Colon (tissue), 2 donors: Measurements from ENCODE around the gene YDJC.
"Not testable (repeated sequence)": the region's sequence is repeated elsewhere in the genome, so short reads cannot be mapped to it uniquely, and the experiment has no call there.

Source experiments
- FAIRE-seq: peaks from 2 replicates; lab custom pipeline; 2012; peaks lifted over from hg19 to GRCh38; lab: Jason Lieb, UNC
- donor health status: control.
- donor health status: control.

Gene YDJC

GRCh38 chr22:21629255-21630149 lies at the start of gene YDJC:
Gene YDJC (minus strand): TSS chr22:21630022. CDS start chr22:21630014, 8 bp downstream.
- no peak for FAIRE-seq

- FAIRE-seq, result no peak
Measured at GRCh38 chr22:21679383-21679782, 49.6 kb upstream of the YDJC start.

GRCh38 chr22:21678842-21679241 lies 49.0 kb upstream of the YDJC start:
- not testable (repeated sequence) for FAIRE-seq

- FAIRE-seq, result no peak
Measured at GRCh38 chr22:21677606-21678443, 48.0 kb upstream of the YDJC start.

- FAIRE-seq, result no peak
Measured at GRCh38 chr22:21674638-21675245, 44.9 kb upstream of the YDJC start.

GRCh38 chr22:21673534-21674321 lies 43.9 kb upstream of the YDJC start:
- no peak for FAIRE-seq

GRCh38 chr22:21672107-21672629 lies 42.3 kb upstream of the YDJC start:
- FAIRE-seq, result no peak

GRCh38 chr22:21669026-21669425 lies 39.2 kb upstream of the YDJC start:
- FAIRE-seq, result no peak

- FAIRE-seq, result no peak
Measured at GRCh38 chr22:21666786-21667185, 37.0 kb upstream of the YDJC start.

GRCh38 chr22:21665047-21665851 lies 35.4 kb upstream of the YDJC start:
- FAIRE-seq, result no peak

GRCh38 chr22:21663738-21664137 lies 33.9 kb upstream of the YDJC start:
- no peak for FAIRE-seq

GRCh38 chr22:21661991-21662390 lies 32.2 kb upstream of the YDJC start:
- no peak for FAIRE-seq

GRCh38 chr22:21660904-21661303 lies 31.1 kb upstream of the YDJC start:
- no peak for FAIRE-seq

- FAIRE-seq, result no peak
Measured at GRCh38 chr22:21659864-21660525, 30.2 kb upstream of the YDJC start.

GRCh38 chr22:21657360-21658032 lies 27.7 kb upstream of the YDJC start:
- no peak for FAIRE-seq

GRCh38 chr22:21657020-21657359 lies 27.2 kb upstream of the YDJC start:
- FAIRE-seq, result no peak

- no peak for FAIRE-seq
Measured at GRCh38 chr22:21652547-21653545, 23.0 kb upstream of the YDJC start.

GRCh38 chr22:21652010-21652546 lies 22.3 kb upstream of the YDJC start:
- no peak for FAIRE-seq
